HEK293 (cell line): ENCODE data around the gene SHISA9.

ENCODE experiments used
- CTCF ChIP-seq: fragments of 450-650 bp; formaldehyde crosslinking; IDR thresholded peaks from 2 replicates; pipeline ENCODE4 v1.5.1; 2016; ENCODE audit warnings: missing biosample characterization, missing genetic modification characterization
- EGR2 ChIP-seq: fragments of 450-650 bp; formaldehyde crosslinking; IDR thresholded peaks from 2 replicates; pipeline ENCODE4 v1.5.1; 2016; ENCODE audit warnings: low read depth, missing biosample characterization, missing genetic modification characterization
- GLIS1 ChIP-seq: fragments of 450-650 bp; formaldehyde crosslinking; IDR thresholded peaks from 2 replicates; pipeline ENCODE4 v1.5.1; 2016; ENCODE audit warnings: missing biosample characterization, missing genetic modification characterization
- REST ChIP-seq: fragments of 450-650 bp; formaldehyde crosslinking; IDR thresholded peaks from 2 replicates; pipeline ENCODE4 v1.5.1; 2016; ENCODE audit warnings: missing biosample characterization, missing genetic modification characterization
- ZBTB7A ChIP-seq: fragments of 450-650 bp; formaldehyde crosslinking; IDR thresholded peaks from 2 replicates; pipeline ENCODE4 v1.5.1; 2016; ENCODE audit warnings: low read depth, missing biosample characterization, missing genetic modification characterization
- ZNF114 ChIP-seq: fragments of 450-650 bp; formaldehyde crosslinking; IDR thresholded peaks from 2 replicates; pipeline ENCODE4 v1.5.0; 2017; ENCODE audit warnings: missing biosample characterization, missing genetic modification characterization
- ZNF274 ChIP-seq, 2 experiments: fragments of 200-500 bp in 1 of 2; fragments of 450-650 bp in 1 of 2; sonication (Bioruptor generic) in 1 of 2; formaldehyde crosslinking in 1 of 2; IDR thresholded peaks; 2 replicates each; pipeline versions ENCODE4 v1.5.1 to v1.6.1; 2014 to 2016; ENCODE audit warnings: borderline replicate concordance in 1 of 2, inconsistent platforms in 1 of 2, low read length in 1 of 2, missing biosample characterization in 1 of 2, missing genetic modification characterization in 1 of 2
- ZNF416 ChIP-seq: fragments of 450-650 bp; formaldehyde crosslinking; IDR thresholded peaks from 2 replicates; pipeline ENCODE4 v1.5.1; 2016; ENCODE audit warnings: missing biosample characterization, missing genetic modification characterization
- ZNF433 ChIP-seq: fragments of 450-650 bp; formaldehyde crosslinking; IDR thresholded peaks from 2 replicates; pipeline ENCODE4 v1.5.1; 2016; ENCODE audit warnings: missing biosample characterization, missing genetic modification characterization, low read depth
- ZNF580 ChIP-seq: fragments of 450-650 bp; formaldehyde crosslinking; IDR thresholded peaks from 2 replicates; pipeline ENCODE4 v1.5.1; 2016; ENCODE audit warnings: missing biosample characterization, missing genetic modification characterization
- ZNF629 ChIP-seq: fragments of 450-650 bp; formaldehyde crosslinking; IDR thresholded peaks from 2 replicates; pipeline ENCODE4 v1.5.1; 2017; ENCODE audit warnings: missing biosample characterization, missing genetic modification characterization
- ZNF776 ChIP-seq: fragments of 450-650 bp; formaldehyde crosslinking; IDR thresholded peaks from 2 replicates; pipeline ENCODE4 v1.5.0; 2017; ENCODE audit warnings: missing biosample characterization, missing genetic modification characterization, borderline replicate concordance
- ZNF792 ChIP-seq: fragments of 450-650 bp; formaldehyde crosslinking; IDR thresholded peaks from 2 replicates; pipeline ENCODE4 v1.5.1; 2016; ENCODE audit warnings: missing biosample characterization, missing genetic modification characterization
- TF ChIP-seq, protein P1 (sequence below): fragments of 450-650 bp; formaldehyde crosslinking; conservative IDR thresholded peaks from 2 replicates; pipeline ENCODE4 v1.5.1; 2016; ENCODE audit warnings: low read depth, missing biosample characterization, missing genetic modification characterization

DNA sequence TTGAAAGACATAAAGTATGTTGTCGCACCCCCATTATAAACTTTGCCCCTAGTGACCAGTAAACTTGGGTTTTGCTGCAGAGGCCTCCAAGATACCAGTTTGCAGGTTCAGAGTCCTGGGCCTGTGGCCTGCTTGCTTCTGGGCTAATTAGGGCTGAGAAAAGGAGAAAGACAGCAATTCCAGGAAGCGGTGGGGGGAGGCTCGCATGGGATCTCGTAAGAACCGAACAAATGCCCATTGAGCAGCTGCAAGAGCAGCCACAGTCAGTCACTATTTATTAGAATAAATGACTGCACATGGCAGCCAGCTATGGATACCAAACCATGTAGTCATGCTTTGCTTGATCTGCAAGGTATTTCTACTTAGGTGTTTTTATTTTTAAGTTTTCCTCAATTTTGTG is 4.9 kb downstream of the SHISA9 start:
- no peak for TF ChIP-seq CTCF (tag by site-specific recombination)
- no peak for TF ChIP-seq ZNF433 (tag by site-specific recombination)
- TF ChIP-seq ZNF792 = no peak
- TF ChIP-seq ZNF416 (tag by site-specific recombination) = no peak
- TF ChIP-seq GLIS1 = no peak
- no peak for TF ChIP-seq ZNF629 (tag by site-specific recombination)
- no peak for TF ChIP-seq ZNF274 (IDR thresholded peaks at IDR 0.05; ENCODE audit: low read length)
- no peak for TF ChIP-seq ZNF274 (tag by site-specific recombination; IDR thresholded peaks at IDR 0.05; ENCODE audit: borderline replicate concordance)
- no peak for TF ChIP-seq EGR2 (tag by site-specific recombination)
- TF ChIP-seq REST = no peak
- TF ChIP-seq ZNF580 = no peak
- TF ChIP-seq, protein P1, sequence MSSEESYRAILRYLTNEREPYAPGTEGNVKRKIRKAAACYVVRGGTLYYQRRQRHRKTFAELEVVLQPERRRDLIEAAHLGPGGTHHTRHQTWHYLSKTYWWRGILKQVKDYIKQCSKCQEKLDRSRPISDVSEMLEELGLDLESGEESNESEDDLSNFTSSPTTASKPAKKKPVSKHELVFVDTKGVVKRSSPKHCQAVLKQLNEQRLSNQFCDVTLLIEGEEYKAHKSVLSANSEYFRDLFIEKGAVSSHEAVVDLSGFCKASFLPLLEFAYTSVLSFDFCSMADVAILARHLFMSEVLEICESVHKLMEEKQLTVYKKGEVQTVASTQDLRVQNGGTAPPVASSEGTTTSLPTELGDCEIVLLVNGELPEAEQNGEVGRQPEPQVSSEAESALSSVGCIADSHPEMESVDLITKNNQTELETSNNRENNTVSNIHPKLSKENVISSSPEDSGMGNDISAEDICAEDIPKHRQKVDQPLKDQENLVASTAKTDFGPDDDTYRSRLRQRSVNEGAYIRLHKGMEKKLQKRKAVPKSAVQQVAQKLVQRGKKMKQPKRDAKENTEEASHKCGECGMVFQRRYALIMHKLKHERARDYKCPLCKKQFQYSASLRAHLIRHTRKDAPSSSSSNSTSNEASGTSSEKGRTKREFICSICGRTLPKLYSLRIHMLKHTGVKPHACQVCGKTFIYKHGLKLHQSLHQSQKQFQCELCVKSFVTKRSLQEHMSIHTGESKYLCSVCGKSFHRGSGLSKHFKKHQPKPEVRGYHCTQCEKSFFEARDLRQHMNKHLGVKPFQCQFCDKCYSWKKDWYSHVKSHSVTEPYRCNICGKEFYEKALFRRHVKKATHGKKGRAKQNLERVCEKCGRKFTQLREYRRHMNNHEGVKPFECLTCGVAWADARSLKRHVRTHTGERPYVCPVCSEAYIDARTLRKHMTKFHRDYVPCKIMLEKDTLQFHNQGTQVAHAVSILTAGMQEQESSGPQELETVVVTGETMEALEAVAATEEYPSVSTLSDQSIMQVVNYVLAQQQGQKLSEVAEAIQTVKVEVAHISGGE (tag by site-specific recombination) = no peak
- TF ChIP-seq ZBTB7A = no peak
- TF ChIP-seq ZNF776 (tag by site-specific recombination) = no peak
- no peak for TF ChIP-seq ZNF114
